ENCODE measurements around the gene PI4KB. TPM values are rescaled to one million over a fixed set of nuclear protein-coding genes. Genes with fewer than 3 reads are reported as not detected.

Gene PI4KB
- total and polyA plus RNA-seq, 2 donors from 2014 or later, result 43.5 to 60.9 TPM

DNA sequence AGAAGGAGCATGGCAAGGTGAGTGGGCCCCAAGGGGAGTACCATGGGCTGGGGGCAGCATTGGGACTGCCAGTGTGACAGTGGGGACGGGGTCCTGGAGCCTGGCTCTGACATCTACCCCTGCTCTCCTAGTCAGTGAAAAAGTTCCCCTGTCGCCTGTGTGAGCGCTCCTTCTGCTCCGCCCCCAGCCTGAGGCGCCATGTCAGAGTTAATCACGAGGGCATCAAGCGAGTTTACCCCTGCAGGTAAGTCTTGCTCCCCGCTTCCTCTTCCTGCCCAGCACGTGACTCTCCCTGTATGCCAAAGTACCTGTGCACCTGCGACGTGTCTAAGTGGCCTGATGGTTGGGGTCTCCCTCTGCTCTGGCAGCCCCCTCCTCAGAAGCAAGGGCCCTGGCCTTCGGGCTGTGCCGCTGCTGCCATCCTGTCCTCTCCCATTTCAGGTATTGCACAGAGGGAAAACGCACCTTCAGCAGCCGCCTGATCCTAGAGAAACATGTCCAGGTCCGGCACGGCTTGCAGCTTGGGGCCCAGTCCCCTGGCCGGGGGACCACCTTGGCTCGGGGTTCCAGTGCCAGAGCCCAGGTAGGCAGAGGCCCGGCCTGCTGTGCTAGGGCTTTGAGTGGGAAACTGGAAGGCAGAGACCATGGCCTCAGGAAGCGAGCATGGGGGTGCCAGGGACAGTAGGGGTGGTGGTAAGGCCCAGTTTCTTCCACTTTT is 37.1 kb downstream of the PI4KB start:
- TF ChIP-seq, protein P1, sequence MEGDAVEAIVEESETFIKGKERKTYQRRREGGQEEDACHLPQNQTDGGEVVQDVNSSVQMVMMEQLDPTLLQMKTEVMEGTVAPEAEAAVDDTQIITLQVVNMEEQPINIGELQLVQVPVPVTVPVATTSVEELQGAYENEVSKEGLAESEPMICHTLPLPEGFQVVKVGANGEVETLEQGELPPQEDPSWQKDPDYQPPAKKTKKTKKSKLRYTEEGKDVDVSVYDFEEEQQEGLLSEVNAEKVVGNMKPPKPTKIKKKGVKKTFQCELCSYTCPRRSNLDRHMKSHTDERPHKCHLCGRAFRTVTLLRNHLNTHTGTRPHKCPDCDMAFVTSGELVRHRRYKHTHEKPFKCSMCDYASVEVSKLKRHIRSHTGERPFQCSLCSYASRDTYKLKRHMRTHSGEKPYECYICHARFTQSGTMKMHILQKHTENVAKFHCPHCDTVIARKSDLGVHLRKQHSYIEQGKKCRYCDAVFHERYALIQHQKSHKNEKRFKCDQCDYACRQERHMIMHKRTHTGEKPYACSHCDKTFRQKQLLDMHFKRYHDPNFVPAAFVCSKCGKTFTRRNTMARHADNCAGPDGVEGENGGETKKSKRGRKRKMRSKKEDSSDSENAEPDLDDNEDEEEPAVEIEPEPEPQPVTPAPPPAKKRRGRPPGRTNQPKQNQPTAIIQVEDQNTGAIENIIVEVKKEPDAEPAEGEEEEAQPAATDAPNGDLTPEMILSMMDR (IDR thresholded peaks at IDR 0.05; ENCODE audit: borderline replicate concordance, extremely low read depth, insufficient read depth), result no peak
- Histone ChIP-seq H3K9me3 (ENCODE audit: control insufficient read depth in 2 of 3, insufficient read depth in 1 of 3, low read length in 3 of 3) (no peaks in the 10 kb centered on the region), H3K27ac (ENCODE audit: low read depth in 2 of 2, low read length in 2 of 2) (no peak overlapping the region), H3K4me1 (ENCODE audit: control insufficient read depth in 2 of 3, insufficient read depth in 2 of 3, low read depth in 1 of 3, low read length in 3 of 3) (no peaks in the 10 kb centered on the region), H3K9ac (ENCODE audit: low read length in 3 of 3) (no peak overlapping the region), H3K27me3 (ENCODE audit: control insufficient read depth, insufficient read depth, low read length) (no peaks in the 10 kb centered on the region), H3K36me3 (ENCODE audit: control insufficient read depth in 2 of 3, insufficient read depth in 3 of 3, low read length in 3 of 3) (peaks cover 0 to 64% (median 47%) of the 10 kb centered on the region in 3 donors), H3K4me3 (ENCODE audit: low read length in 3 of 3) (no peak overlapping the region)
- intact Hi-C loops (cut with DNase I), result no loop called here
- DNase-seq (peak in 1 of 5 donors; percentile 44), FAIRE-seq (no peak)

DNA sequence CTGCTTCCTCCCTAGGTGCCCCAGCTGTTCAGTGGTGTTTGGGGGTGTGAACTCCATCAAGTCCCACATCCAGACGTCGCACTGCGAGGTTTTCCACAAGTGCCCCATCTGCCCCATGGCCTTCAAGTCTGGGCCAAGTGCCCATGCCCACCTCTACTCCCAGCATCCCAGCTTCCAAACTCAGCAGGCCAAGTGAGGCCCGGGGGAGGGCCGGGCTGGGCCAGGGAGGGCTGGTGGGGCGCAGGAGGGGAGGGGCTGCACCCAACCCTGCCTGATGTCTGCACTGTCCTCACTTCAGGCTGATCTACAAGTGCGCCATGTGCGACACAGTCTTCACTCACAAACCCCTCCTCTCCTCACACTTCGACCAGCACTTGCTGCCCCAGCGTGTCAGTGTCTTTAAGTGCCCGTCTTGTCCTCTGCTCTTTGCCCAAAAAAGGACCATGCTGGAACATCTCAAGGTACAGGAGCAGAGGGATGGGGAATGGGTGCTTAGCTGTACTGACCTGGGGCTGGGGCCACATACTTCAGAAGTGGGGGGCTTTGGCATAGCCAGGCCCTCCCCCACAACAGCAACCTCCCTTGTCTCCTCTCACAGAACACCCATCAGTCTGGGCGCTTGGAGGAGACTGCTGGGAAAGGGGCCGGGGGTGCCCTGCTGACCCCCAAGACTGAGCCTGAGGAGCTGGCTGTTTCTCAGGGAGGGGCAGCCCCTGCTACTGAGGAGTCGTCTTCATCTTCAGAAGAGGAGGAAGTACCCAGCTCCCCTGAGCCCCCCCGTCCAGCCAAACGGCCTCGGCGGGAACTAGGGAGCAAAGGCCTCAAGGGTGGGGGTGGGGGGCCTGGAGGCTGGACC is 37.9 kb downstream of the PI4KB start:
- Histone ChIP-seq H3K4me3 (ENCODE audit: low read length in 3 of 3) (no peak overlapping the region), H3K27ac (ENCODE audit: low read depth in 2 of 2, low read length in 2 of 2) (no peak overlapping the region), H3K4me1 (ENCODE audit: control insufficient read depth in 2 of 3, insufficient read depth in 2 of 3, low read depth in 1 of 3, low read length in 3 of 3) (peaks cover 0 to 2% (median 0%) of the 10 kb centered on the region in 3 donors), H3K27me3 (ENCODE audit: control insufficient read depth, insufficient read depth, low read length) (no peaks in the 10 kb centered on the region), H3K9me3 (ENCODE audit: control insufficient read depth in 2 of 3, insufficient read depth in 1 of 3, low read length in 3 of 3) (no peaks in the 10 kb centered on the region), H3K9ac (ENCODE audit: low read length in 3 of 3) (no peak overlapping the region), H3K36me3 (ENCODE audit: control insufficient read depth in 2 of 3, insufficient read depth in 3 of 3, low read length in 3 of 3) (peaks cover 0 to 62% (median 42%) of the 10 kb centered on the region in 3 donors)
- FAIRE-seq (no peak), DNase-seq (peak in 1 of 5 donors; percentile 40)
- intact Hi-C loops (cut with DNase I), result no loop called here
- TF ChIP-seq, protein P1 (IDR thresholded peaks at IDR 0.05; ENCODE audit: borderline replicate concordance, extremely low read depth, insufficient read depth), result no peak

DNA sequence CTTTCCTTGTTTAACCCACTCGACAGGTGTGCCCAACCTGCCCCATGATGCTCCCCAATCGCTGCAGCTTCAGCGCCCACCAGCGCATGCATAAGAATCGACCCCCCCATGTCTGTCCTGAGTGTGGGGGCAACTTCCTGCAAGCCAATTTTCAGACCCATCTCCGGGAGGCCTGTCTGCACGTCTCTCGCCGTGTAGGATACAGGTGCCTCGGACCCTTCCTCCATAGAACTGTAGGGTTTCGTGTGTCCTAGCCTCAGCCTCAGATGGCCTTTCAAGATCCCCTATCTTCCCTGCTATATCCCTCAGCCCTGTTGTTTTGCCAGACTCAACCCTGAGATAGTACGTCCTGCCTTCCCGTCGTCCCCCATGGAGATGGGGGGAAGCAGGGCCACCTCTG is 38.7 kb downstream of the PI4KB start:
- FAIRE-seq (no peak), DNase-seq (no peak)
- Histone ChIP-seq H3K36me3 (ENCODE audit: control insufficient read depth in 2 of 3, insufficient read depth in 3 of 3, low read length in 3 of 3) (peaks cover 0 to 54% (median 35%) of the 10 kb centered on the region in 3 donors), H3K9me3 (ENCODE audit: control insufficient read depth in 2 of 3, insufficient read depth in 1 of 3, low read length in 3 of 3) (no peaks in the 10 kb centered on the region), H3K4me3 (ENCODE audit: low read length in 3 of 3) (no peak overlapping the region), H3K4me1 (ENCODE audit: control insufficient read depth in 2 of 3, insufficient read depth in 2 of 3, low read depth in 1 of 3, low read length in 3 of 3) (peaks cover 0 to 9% (median 0%) of the 10 kb centered on the region in 3 donors), H3K27me3 (ENCODE audit: control insufficient read depth, insufficient read depth, low read length) (no peaks in the 10 kb centered on the region), H3K9ac (ENCODE audit: low read length in 3 of 3) (no peak overlapping the region), H3K27ac (ENCODE audit: low read depth in 2 of 2, low read length in 2 of 2) (no peak overlapping the region)
- TF ChIP-seq, protein P1 (IDR thresholded peaks at IDR 0.05; ENCODE audit: borderline replicate concordance, extremely low read depth, insufficient read depth), result no peak
- intact Hi-C loops (cut with DNase I), result no loop called here
